GM23248 (cell line): ENCODE measurements around the gene CPNE5. TPM values are rescaled to one million over a fixed set of nuclear protein-coding genes. Genes with fewer than 3 reads are reported as not detected.

Experiments
- DNase-seq: peaks from one replicate; pipeline ENCODE4 v3.0.0-alpha.2; 2015
- H2AFZ ChIP-seq: fragments of 200-600 bp; sonication (generic); 2 replicates; pipeline ENCODE4 v1.6.1; 2016; ENCODE audit warnings: antibody characterized with exemption
- H3F3A ChIP-seq: fragments of 200-600 bp; sonication (generic); 2 replicates; pipeline ENCODE4 v1.6.1; 2016; ENCODE audit warnings: mild to moderate bottlenecking, antibody characterized with exemption, mixed run types; ENCODE audit not compliant: insufficient read depth
- H3K27ac ChIP-seq: fragments of 200-600 bp; sonication (generic); 2 replicates; pipeline ENCODE4 v1.5.1; 2016; ENCODE audit warnings: mild to moderate bottlenecking
- H3K27me3 ChIP-seq: fragments of 200-600 bp; sonication (generic); replicated peaks from 2 replicates; pipeline ENCODE4 v1.6.1; 2016; ENCODE audit warnings: mild to moderate bottlenecking; ENCODE audit not compliant: insufficient read depth
- H3K36me3 ChIP-seq: fragments of 200-600 bp; sonication (generic); 2 replicates; pipeline ENCODE4 v1.6.1; 2016; ENCODE audit warnings: low read depth, mild to moderate bottlenecking
- H3K4me1 ChIP-seq: fragments of 200-600 bp; sonication (generic); 2 replicates; pipeline ENCODE4 v1.6.1; 2016; ENCODE audit warnings: mild to moderate bottlenecking; ENCODE audit not compliant: insufficient read depth
- H3K4me2 ChIP-seq: fragments of 200-600 bp; sonication (generic); one replicate; pipeline ENCODE4 v1.6.1; 2016; ENCODE audit warnings: mild to moderate bottlenecking; ENCODE audit not compliant: unreplicated experiment
- H3K4me3 ChIP-seq: fragments of 200-600 bp; sonication (generic); 2 replicates; pipeline ENCODE4 v1.5.1; 2016; ENCODE audit warnings: mild to moderate bottlenecking
- H3K79me2 ChIP-seq: fragments of 200-600 bp; sonication (generic); 2 replicates; pipeline ENCODE4 v1.6.1; 2016; ENCODE audit warnings: mild to moderate bottlenecking; ENCODE audit not compliant: insufficient read depth
- H3K9ac ChIP-seq: fragments of 200-600 bp; sonication (generic); 2 replicates; pipeline ENCODE4 v1.6.1; 2016; ENCODE audit warnings: mild to moderate bottlenecking
- H3K9me2 ChIP-seq: fragments of 200-600 bp; sonication (generic); 2 replicates; pipeline ENCODE4 v1.6.1; 2016; ENCODE audit warnings: mixed run types, mild to moderate bottlenecking, moderate library complexity; ENCODE audit not compliant: insufficient read depth
- H3K9me3 ChIP-seq: fragments of 200-600 bp; sonication (generic); one replicate; pipeline ENCODE4 v1.6.1; 2017; ENCODE audit warnings: low read depth
- H4K20me1 ChIP-seq: fragments of 200-600 bp; sonication (generic); 2 replicates; pipeline ENCODE4 v1.6.0; 2016; ENCODE audit not compliant: insufficient read depth
- EZH2 ChIP-seq: fragments of 200-600 bp; sonication (generic); IDR thresholded peaks from 2 replicates; pipeline ENCODE4 v1.6.1; 2018; ENCODE audit warnings: antibody characterized with exemption, mild to moderate bottlenecking; ENCODE audit not compliant: insufficient read depth, poor library complexity, severe bottlenecking
- EZH2phosphoT487 ChIP-seq: fragments of 200-600 bp; sonication (generic); IDR thresholded peaks from 2 replicates; pipeline ENCODE4 v1.6.1; 2018; ENCODE audit warnings: antibody characterized with exemption, moderate library complexity, mild to moderate bottlenecking, low read depth; ENCODE audit not compliant: insufficient read depth
- WGBS, 2 experiments: methylation state at CpG; one replicate each; pipeline ENCODE4 v1.1.6; 2015 to 2017; ENCODE audit warnings: low lambda C conversion rate in 2 of 2, low coverage in 1 of 2; ENCODE audit errors: missing lambda C conversion rate in 2 of 2; 5-methylcytosine and 5-hydroxymethylcytosine counted together
- in situ Hi-C: fragments of 300-500 bp; cut with MboI; formaldehyde crosslinking; loops from 2 replicates; pipeline ENCODE4 v1.15.0; 2020
- polyA plus RNA-seq: library from polyadenylated mRNA; unstranded; fragments of >200 nt; fragmentation: Nextera tagmentation; extraction: Ambion mirVana; gene quantifications from 2 replicates; pipeline ENCODE4 v1.2.1, GENCODE V29; 2016
- total RNA-seq: library from RNA; depleted of rRNA; stranded (reverse); fragments of >200 nt; shearing (Covaris generic); gene quantifications from 2 replicates; pipeline ENCODE4 v1.2.3, GENCODE V29; 2014

The CPNE5 gene
- total and polyA plus RNA-seq, 2 experiments from 2014 or later: 0.23 TPM; not detected in 1

- WGBS, 2 experiments: 84 to 88% methylated on average over 12 of the region's 12 CpGs
- Histone ChIP-seq H3K79me2 (no peaks in the 10 kb centered on the region), H3K27me3 (no peaks in the 10 kb centered on the region), H4K20me1 (no peaks in the 10 kb centered on the region), H3K36me3 (no peaks in the 10 kb centered on the region), H3K27ac (no peak overlapping the region), H3K4me1 (0 out of 2 replicates have a peak, but pooled peaks cover 5% of the 10 kb centered on the region), H3K4me2 (no peak overlapping the region), H3K9me2 (no peaks in the 10 kb centered on the region), H3K9me3 (no peaks in the 10 kb centered on the region), H2AFZ (no peak overlapping the region), H3K4me3 (no peak overlapping the region), H3F3A (peaks cover 8% of the 10 kb centered on the region; the same call in 1 of the 2 replicates), H3K9ac (no peak overlapping the region)
- no peak for DNase-seq
- TF ChIP-seq EZH2phosphoT487 (no peak), EZH2 (no peak)
- in situ Hi-C loops: no loop called here
Observed at GRCh38 chr6:36823421-36824096, 15.7 kb downstream of the CPNE5 start.

GRCh38 chr6:36822506-36823269, 16.6 kb downstream of the CPNE5 start:
- Histone ChIP-seq H3K4me1 (0 out of 2 replicates have a peak, but pooled peaks cover 5% of the 10 kb centered on the region), H3K4me3 (no peak overlapping the region), H3K9me2 (no peaks in the 10 kb centered on the region), H3K4me2 (no peak overlapping the region), H3K36me3 (no peaks in the 10 kb centered on the region), H3K9ac (no peak overlapping the region), H3F3A (peaks cover 8% of the 10 kb centered on the region; the same call in 1 of the 2 replicates), H3K79me2 (no peaks in the 10 kb centered on the region), H3K9me3 (no peaks in the 10 kb centered on the region), H4K20me1 (no peaks in the 10 kb centered on the region), H2AFZ (no peak overlapping the region), H3K27me3 (no peaks in the 10 kb centered on the region), H3K27ac (no peak overlapping the region)
- DNase-seq: no peak
- 86 to 89% methylated on average over 19 of the region's 19 CpGs for WGBS, 2 experiments
- TF ChIP-seq EZH2phosphoT487: no peak
- no peak for TF ChIP-seq EZH2
- in situ Hi-C loops: no loop called here

- Histone ChIP-seq H3K4me2 (no peak overlapping the region), H3K36me3 (no peaks in the 10 kb centered on the region)
Observed at GRCh38 chr6:36821581-36822335, 17.5 kb downstream of the CPNE5 start.

More at GRCh38 chr6:36821581-36822335, 17.5 kb downstream of the CPNE5 start:
- Histone ChIP-seq H3K9me3 (no peaks in the 10 kb centered on the region), H4K20me1 (no peaks in the 10 kb centered on the region), H3K9ac (no peak overlapping the region), H3K79me2 (no peaks in the 10 kb centered on the region), H3K27ac (no peak overlapping the region), H3F3A (peaks cover 8% of the 10 kb centered on the region; the same call in 1 of the 2 replicates), H3K9me2 (no peaks in the 10 kb centered on the region), H3K4me3 (no peak overlapping the region), H3K4me1 (0 out of 2 replicates have a peak, but pooled peaks cover 5% of the 10 kb centered on the region), H3K27me3 (no peaks in the 10 kb centered on the region), H2AFZ (no peak overlapping the region)
- DNase-seq: no peak
- in situ Hi-C loops: no loop called here
- no peak for TF ChIP-seq EZH2
- TF ChIP-seq EZH2phosphoT487: no peak
- WGBS, 2 experiments: 92 to 94% methylated on average over 14 of the region's 14 CpGs
